IMR-90 (cell line): Measurements from ENCODE around the gene DGKB.

Source experiments
- MAZ ChIP-seq: IDR thresholded peaks from 2 replicates; pipeline ENCODE4 v1.6.1; 2012; ENCODE audit warnings: low read depth, mild to moderate bottlenecking, low read length, improper control_type of control experiment, moderate library complexity, borderline replicate concordance
- POLR2A ChIP-seq: IDR thresholded peaks from 2 replicates; pipeline ENCODE4 v1.6.1; 2012; ENCODE audit warnings: mild to moderate bottlenecking, low read depth, low read length
- RAD21 ChIP-seq: IDR thresholded peaks from 2 replicates; pipeline ENCODE4 v1.6.1; 2012; ENCODE audit warnings: low read length, improper control_type of control experiment
- RFX5 ChIP-seq: IDR thresholded peaks from 2 replicates; pipeline ENCODE4 v1.8.0; 2012; ENCODE audit warnings: low read depth, mild to moderate bottlenecking, low read length, moderate library complexity
- TF ChIP-seq, protein P1 (sequence below): conservative IDR thresholded peaks from 2 replicates; pipeline ENCODE4 v1.5.1; 2012; ENCODE audit warnings: mild to moderate bottlenecking, low read depth, low read length, improper control_type of control experiment
- TF ChIP-seq, protein P2 (sequence below): fragments of 150-350 bp; IDR thresholded peaks from 2 replicates; pipeline ENCODE4 v1.6.1; 2016; ENCODE audit warnings: low read depth, mild to moderate bottlenecking, low read length, moderate library complexity, borderline replicate concordance
- TF ChIP-seq, protein P3 (sequence below): fragments of 150-350 bp; IDR thresholded peaks from 2 replicates; pipeline ENCODE4 v1.6.1; 2017; ENCODE audit warnings: mild to moderate bottlenecking, antibody characterized with exemption, low read length, low read depth

DNA sequence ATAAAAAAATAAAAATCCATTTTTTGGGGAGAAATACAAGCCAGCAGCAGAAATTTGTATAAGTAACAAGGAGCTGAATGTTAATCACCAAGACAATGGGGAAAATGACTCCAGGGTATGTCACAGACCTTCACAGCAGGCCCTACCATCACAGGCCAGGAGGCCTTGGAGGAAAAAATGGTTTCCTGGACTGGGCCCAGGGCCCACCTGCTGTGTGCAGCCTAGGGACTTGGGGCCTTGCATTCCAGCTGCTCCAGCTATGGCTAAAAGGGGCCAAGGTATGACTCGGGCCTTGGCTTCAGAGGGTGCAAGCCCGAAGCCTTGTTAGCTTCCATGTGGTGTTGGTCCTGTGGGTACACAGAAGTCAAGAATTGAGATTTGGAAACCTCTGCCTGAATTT lies 126.3 kb downstream of the DGKB start:
- no peak for TF ChIP-seq POLR2A
- TF ChIP-seq, protein P1, sequence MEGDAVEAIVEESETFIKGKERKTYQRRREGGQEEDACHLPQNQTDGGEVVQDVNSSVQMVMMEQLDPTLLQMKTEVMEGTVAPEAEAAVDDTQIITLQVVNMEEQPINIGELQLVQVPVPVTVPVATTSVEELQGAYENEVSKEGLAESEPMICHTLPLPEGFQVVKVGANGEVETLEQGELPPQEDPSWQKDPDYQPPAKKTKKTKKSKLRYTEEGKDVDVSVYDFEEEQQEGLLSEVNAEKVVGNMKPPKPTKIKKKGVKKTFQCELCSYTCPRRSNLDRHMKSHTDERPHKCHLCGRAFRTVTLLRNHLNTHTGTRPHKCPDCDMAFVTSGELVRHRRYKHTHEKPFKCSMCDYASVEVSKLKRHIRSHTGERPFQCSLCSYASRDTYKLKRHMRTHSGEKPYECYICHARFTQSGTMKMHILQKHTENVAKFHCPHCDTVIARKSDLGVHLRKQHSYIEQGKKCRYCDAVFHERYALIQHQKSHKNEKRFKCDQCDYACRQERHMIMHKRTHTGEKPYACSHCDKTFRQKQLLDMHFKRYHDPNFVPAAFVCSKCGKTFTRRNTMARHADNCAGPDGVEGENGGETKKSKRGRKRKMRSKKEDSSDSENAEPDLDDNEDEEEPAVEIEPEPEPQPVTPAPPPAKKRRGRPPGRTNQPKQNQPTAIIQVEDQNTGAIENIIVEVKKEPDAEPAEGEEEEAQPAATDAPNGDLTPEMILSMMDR, result no peak
- TF ChIP-seq RFX5, result no peak
- TF ChIP-seq, protein P2, sequence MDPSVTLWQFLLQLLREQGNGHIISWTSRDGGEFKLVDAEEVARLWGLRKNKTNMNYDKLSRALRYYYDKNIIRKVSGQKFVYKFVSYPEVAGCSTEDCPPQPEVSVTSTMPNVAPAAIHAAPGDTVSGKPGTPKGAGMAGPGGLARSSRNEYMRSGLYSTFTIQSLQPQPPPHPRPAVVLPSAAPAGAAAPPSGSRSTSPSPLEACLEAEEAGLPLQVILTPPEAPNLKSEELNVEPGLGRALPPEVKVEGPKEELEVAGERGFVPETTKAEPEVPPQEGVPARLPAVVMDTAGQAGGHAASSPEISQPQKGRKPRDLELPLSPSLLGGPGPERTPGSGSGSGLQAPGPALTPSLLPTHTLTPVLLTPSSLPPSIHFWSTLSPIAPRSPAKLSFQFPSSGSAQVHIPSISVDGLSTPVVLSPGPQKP, result no peak
- TF ChIP-seq, protein P3, sequence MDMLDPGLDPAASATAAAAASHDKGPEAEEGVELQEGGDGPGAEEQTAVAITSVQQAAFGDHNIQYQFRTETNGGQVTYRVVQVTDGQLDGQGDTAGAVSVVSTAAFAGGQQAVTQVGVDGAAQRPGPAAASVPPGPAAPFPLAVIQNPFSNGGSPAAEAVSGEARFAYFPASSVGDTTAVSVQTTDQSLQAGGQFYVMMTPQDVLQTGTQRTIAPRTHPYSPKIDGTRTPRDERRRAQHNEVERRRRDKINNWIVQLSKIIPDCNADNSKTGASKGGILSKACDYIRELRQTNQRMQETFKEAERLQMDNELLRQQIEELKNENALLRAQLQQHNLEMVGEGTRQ, result no peak
- no peak for TF ChIP-seq MAZ
- no peak for TF ChIP-seq RAD21
